T-cell (primary cell): ENCODE data around the gene EPHA3. TPM values are rescaled to one million over a fixed set of nuclear protein-coding genes. Genes with fewer than 3 reads are reported as not detected.
A peak's percentile ranks its signal among the peaks of the same experiment; 100 is the strongest.

ENCODE experiments used
- ATAC-seq, 4 experiments: fragments of 200-7000 bp in 3 of 4; fragments of 150-1000 bp in 1 of 4; cut with Tn5 transposase; replicated peaks in 1 of 4; 1 replicate in 3 of 4; 2 replicates in 1 of 4; pipeline ENCODE4 v1.10.0; 2021; ENCODE audit warnings: moderate library complexity in 3 of 4, mild to moderate bottlenecking in 2 of 4, moderate number of reproducible peaks in 1 of 4
- CTCF ChIA-PET, 2 donors: fragments of 300-600 bp; sonication (Branson Sonifier 250); formaldehyde crosslinking; loops; one replicate each; lab custom pipeline; 2022; ENCODE audit warnings: antibody characterized with exemption in 2 of 2; lab: Charles Lee
- POLR2A ChIA-PET, 2 donors: fragments of 300-600 bp; sonication (Branson Sonifier 250); formaldehyde crosslinking; loops; one replicate each; lab custom pipeline; 2022; ENCODE audit warnings: antibody characterized with exemption in 2 of 2; lab: Charles Lee
- DNase-seq, 35 experiments: peaks; one replicate each; pipeline versions ENCODE4 v3.0.0 to v3.0.0-alpha.2; 2013 to 2023
- H3K27ac ChIP-seq: one replicate; pipeline ENCODE4 v1.5.1; 2013; ENCODE audit warnings: low read length
- H3K27me3 ChIP-seq, 2 experiments: replicated peaks in 1 of 2; 1 replicate in 1 of 2; 2 replicates in 1 of 2; pipeline versions ENCODE4 v1.6.1 to v1.7.0; 2013; ENCODE audit warnings: low read length in 1 of 2, mixed read lengths in 1 of 2; ENCODE audit not compliant: control insufficient read depth in 2 of 2, insufficient read depth in 2 of 2; ENCODE audit errors: extremely low read depth in 1 of 2
- H3K36me3 ChIP-seq, 2 donors: 1 replicate in 1 of 2; 2 replicates in 1 of 2; pipeline versions ENCODE4 v1.6.1 to v1.7.0; 2013; ENCODE audit warnings: low read length in 1 of 2; ENCODE audit not compliant: control insufficient read depth in 2 of 2, insufficient read depth in 1 of 2; ENCODE audit errors: extremely low read depth in 1 of 2
- H3K4me1 ChIP-seq, 2 experiments: 1 replicate in 1 of 2; 2 replicates in 1 of 2; pipeline versions ENCODE4 v1.6.1 to v1.7.0; 2013; ENCODE audit warnings: low read length in 2 of 2, mixed read lengths in 1 of 2; ENCODE audit not compliant: insufficient read depth in 2 of 2, control insufficient read depth in 1 of 2; ENCODE audit errors: extremely low read depth in 1 of 2
- H3K4me3 ChIP-seq, 2 donors: 1 replicate in 1 of 2; 2 replicates in 1 of 2; pipeline versions ENCODE4 v1.5.1 to v1.7.0; 2013; ENCODE audit warnings: mild to moderate bottlenecking in 2 of 2, low read length in 1 of 2, moderate library complexity in 1 of 2; ENCODE audit not compliant: control insufficient read depth in 1 of 2; ENCODE audit errors: extremely low read depth in 1 of 2
- H3K9me3 ChIP-seq: 2 replicates; pipeline ENCODE4 v1.7.0; 2013
- H3K27ac Mint-ChIP-seq, 2 donors: one replicate each; pipeline ENCODE4 v1.8.0; 2020 to 2021; ENCODE audit warnings: mild to moderate bottlenecking in 2 of 2, mixed read lengths in 2 of 2
- H3K27me3 Mint-ChIP-seq, 2 donors: one replicate each; pipeline ENCODE4 v1.8.0; 2021 to 2022; ENCODE audit warnings: mixed read lengths in 2 of 2
- H3K36me3 Mint-ChIP-seq: one replicate; pipeline ENCODE4 v1.8.0; 2021; ENCODE audit warnings: mixed read lengths
- H3K4me1 Mint-ChIP-seq, 3 donors: one replicate each; pipeline ENCODE4 v1.8.0; 2020 to 2022; ENCODE audit warnings: mixed read lengths in 3 of 3, mild to moderate bottlenecking in 1 of 3
- H3K4me3 Mint-ChIP-seq, 3 donors: one replicate each; pipeline ENCODE4 v1.8.0; 2020 to 2022; ENCODE audit warnings: mild to moderate bottlenecking in 3 of 3, mixed read lengths in 3 of 3, moderate library complexity in 3 of 3
- H3K9me3 Mint-ChIP-seq, 3 donors: one replicate each; pipeline ENCODE4 v1.8.0; 2020 to 2022; ENCODE audit warnings: mixed read lengths in 3 of 3
- WGBS: methylation state at CpG from one replicate; pipeline ENCODE4 v1.1.5; 2013; ENCODE audit warnings: missing lambda C conversion rate; ENCODE audit not compliant: insufficient coverage; 5-methylcytosine and 5-hydroxymethylcytosine counted together
- total RNA-seq, 35 experiments: library from RNA in 6 of 35; stranded (reverse) in 6 of 35; fragments of 120-200 nt in 1 of 35; gene quantifications; one replicate each; pipeline versions ENCODE4 v1.2.1 to v1.2.4 and lab custom pipeline; 2013 to 2026

EPHA3 gene
- total RNA-seq, 5 donors from 2014 or later (not counting 1 experiment from before 2014, with no cell fraction given), result not detected

DNA sequence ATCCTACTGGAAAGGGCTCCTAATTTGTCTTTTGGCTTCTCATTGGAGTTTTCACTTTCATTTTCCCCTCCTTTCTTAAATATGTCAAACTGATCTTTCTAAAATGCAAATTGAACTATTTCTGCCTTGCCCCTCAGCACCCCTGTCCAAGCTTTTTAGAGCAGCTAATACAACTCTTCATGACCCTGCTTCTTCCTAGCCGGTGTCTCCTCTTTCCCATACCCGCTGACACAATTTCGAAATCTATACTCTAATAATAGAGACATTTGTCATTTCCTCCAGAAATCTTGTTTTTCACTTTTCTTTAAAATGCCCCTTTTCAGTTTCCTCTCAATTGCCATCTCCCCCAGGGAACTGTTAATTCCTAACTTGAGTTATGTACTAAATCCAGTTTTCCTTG lies 2.9 kb upstream of the EPHA3 start:
- Histone ChIP-seq H3K27me3 (peaks cover 0 to 5% of the 10 kb centered on the region in 2 experiments), H3K4me3 (no peak overlapping the region), H3K9me3 (no peaks in the 10 kb centered on the region), H3K4me1 (peaks cover 0 to 7% of the 10 kb centered on the region in 2 experiments), H3K36me3 (no peaks in the 10 kb centered on the region), H3K27ac (no peak overlapping the region)
- peaks cover 11 to 14% of the 10 kb centered on the region in 2 donors for H3K27me3 Mint-ChIP-seq
- H3K36me3 Mint-ChIP-seq, result no peaks in the 10 kb centered on the region
- no peak overlapping the region for H3K4me3 Mint-ChIP-seq
- H3K4me1 Mint-ChIP-seq, result peaks cover 17 to 18% (median 18%) of the 10 kb centered on the region in 3 donors
- DNase-seq (no peak), ATAC-seq (no peak)
- H3K27ac Mint-ChIP-seq, result no peak overlapping the region
- POLR2A ChIA-PET, result no interaction called here
- no peaks in the 10 kb centered on the region for H3K9me3 Mint-ChIP-seq
- WGBS, result 56% methylated on average over 3 of the region's 3 CpGs
- CTCF ChIA-PET, result no interaction called here

DNA sequence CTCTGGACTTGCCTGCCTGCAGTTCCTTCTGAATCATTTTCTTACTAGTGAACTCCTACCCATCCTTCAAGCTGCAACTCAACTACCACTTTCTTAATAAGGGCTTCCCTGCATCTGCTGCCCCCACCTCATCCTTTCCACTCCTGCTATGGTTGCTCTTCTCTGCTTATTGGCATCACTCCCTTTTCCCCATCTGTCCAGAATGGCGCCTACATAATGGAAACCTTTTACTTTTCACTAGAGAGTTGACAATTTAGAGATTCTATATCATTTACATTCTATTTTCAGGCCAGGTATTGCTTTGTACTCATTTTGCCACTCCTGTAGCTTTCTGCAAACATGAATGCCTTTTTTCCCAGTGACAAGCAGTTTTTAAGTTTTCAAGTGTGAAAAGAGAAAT lies 1.9 kb upstream of the EPHA3 start:
- no peaks in the 10 kb centered on the region for H3K9me3 ChIP-seq
- no peak for DNase-seq
- ATAC-seq, result no peak
- no peaks in the 10 kb centered on the region for H3K36me3 ChIP-seq
- Mint-ChIP-seq H3K4me3 (no peak overlapping the region), H3K9me3 (no peaks in the 10 kb centered on the region), H3K4me1 (peaks cover 17 to 18% (median 18%) of the 10 kb centered on the region in 3 donors), H3K27me3 (peaks cover 11 to 17% of the 10 kb centered on the region in 2 donors), H3K27ac (no peak overlapping the region), H3K36me3 (no peaks in the 10 kb centered on the region)
- peaks cover 0 to 5% of the 10 kb centered on the region in 2 experiments for H3K27me3 ChIP-seq
- H3K4me3 ChIP-seq, result no peak overlapping the region
- WGBS, result 60% methylated on average over 1 of the region's 1 CpG
- ChIA-PET CTCF (no interaction called here), POLR2A (no interaction called here)
- H3K27ac ChIP-seq, result no peak overlapping the region
- peaks cover 0 to 7% of the 10 kb centered on the region in 2 experiments for H3K4me1 ChIP-seq

DNA sequence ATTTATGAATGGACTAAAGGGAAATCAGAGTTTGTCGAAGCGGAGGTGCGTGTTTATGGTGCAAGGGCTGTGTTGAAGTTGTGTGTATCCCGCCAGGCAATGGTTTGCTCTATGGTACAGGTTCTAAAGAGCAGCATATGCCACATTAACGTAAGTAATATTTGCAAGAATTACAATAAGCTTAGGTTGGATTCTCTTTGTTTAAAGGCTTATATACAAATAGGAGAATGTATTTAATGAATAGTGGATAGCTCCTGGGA lies 800 bp downstream of the EPHA3 start:
- H3K9me3 Mint-ChIP-seq, result no peaks in the 10 kb centered on the region
- H3K36me3 Mint-ChIP-seq, result no peaks in the 10 kb centered on the region
- H3K4me1 Mint-ChIP-seq, result peaks cover 17 to 18% (median 18%) of the 10 kb centered on the region in 3 donors
- H3K4me3 Mint-ChIP-seq, result peak overlapping the region; percentile 60 to 74 (median 70)
- H3K27me3 Mint-ChIP-seq, result peaks cover 11 to 17% of the 10 kb centered on the region in 2 donors
- DNase-seq (no peak), ATAC-seq (no peak)
- no peak overlapping the region for H3K4me3 ChIP-seq
- ChIA-PET CTCF (no interaction called here), POLR2A (no interaction called here)
- H3K4me1 ChIP-seq, result peaks cover 0 to 7% of the 10 kb centered on the region in 2 experiments
- no CpG with 5 or more reads among the region's 5 CpGs for WGBS
- peaks cover 0 to 5% of the 10 kb centered on the region in 2 experiments for H3K27me3 ChIP-seq
- no peaks in the 10 kb centered on the region for H3K9me3 ChIP-seq
- no peaks in the 10 kb centered on the region for H3K36me3 ChIP-seq
- no peak overlapping the region for H3K27ac ChIP-seq
- no peak overlapping the region for H3K27ac Mint-ChIP-seq

DNA sequence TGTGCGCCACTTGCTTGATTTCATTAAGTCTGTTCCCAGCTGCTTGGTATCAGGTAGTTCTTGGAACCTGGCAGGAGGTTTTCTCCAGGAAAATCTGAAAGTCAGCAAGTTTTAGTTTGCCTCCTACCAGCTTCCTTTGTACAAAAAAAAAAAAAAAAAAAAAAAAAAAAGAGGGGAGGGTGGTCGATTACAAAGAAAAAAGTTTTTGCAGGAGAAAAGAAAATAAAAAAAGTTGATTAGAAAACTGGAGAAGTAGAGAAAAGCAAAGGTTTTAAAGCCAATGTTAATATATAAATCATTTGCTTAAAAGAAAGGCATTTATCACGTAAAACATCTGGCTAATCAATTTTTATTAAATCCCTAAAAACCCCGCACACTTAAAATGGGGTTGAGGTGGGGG lies 5.9 kb downstream of the EPHA3 start:
- ChIA-PET CTCF (no interaction called here), POLR2A (no interaction called here)
- WGBS, result no CpG with 5 or more reads among the region's 4 CpGs
- Mint-ChIP-seq H3K4me3 (no peak overlapping the region), H3K27ac (no peak overlapping the region), H3K4me1 (peaks cover 1 to 5% (median 5%) of the 10 kb centered on the region in 3 donors), H3K9me3 (no peaks in the 10 kb centered on the region), H3K27me3 (peaks cover 12 to 15% of the 10 kb centered on the region in 2 donors), H3K36me3 (no peaks in the 10 kb centered on the region)
- no peaks in the 10 kb centered on the region for H3K4me1 ChIP-seq
- H3K27ac ChIP-seq, result no peak overlapping the region
- no peak overlapping the region for H3K4me3 ChIP-seq
- H3K36me3 ChIP-seq, result no peaks in the 10 kb centered on the region
- no peak for DNase-seq
- no peaks in the 10 kb centered on the region for H3K9me3 ChIP-seq
- no peak for ATAC-seq
- peaks cover 2 to 4% of the 10 kb centered on the region in 2 experiments for H3K27me3 ChIP-seq

DNA sequence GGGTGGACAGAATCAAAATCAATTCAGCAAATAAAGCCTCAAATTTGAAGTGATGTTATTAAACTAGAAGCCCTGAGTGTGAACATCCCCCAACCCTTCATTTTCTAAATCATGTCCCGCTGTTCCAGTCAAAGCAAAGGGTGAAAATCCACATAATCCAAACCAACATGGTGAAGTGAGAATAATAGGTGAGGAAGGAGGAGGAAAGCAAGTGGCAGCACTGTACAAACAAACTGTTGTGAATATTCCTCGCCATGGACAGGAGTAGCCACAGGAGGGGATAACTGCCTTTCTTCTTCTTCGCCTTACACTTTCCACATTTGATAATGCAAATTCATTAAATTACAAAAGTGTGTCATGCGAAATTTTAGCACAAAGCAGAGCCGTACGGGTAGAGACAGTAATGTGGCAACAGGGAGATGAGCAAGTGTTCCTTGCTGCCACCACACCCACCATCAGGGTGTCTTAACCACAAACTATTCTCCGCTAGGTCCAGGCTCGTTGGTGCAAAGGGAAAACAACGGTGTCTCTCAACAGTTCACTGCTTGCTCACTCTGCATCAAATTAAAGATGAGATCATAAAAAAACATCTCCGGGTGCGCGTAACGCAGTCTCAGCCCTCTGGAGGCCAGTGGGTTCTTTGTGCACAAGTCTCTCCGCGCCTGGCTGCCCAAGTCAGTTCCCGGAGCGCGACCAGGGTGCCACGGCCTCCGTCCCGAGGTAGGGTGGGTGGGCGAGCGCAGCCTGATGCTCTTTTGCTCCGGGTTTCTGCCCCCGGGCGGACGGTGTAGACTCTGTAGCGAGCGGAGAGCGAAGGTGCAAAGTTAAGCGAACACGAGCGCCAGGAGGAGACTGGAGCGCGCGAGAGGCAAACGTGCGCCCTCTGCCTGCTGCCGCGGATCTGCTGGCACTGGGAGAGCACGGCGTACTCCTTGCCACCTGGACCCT lies 6.7 kb downstream of the EPHA3 start:
- POLR2A ChIA-PET, result no interaction called here
- Mint-ChIP-seq H3K27ac (no peak overlapping the region), H3K9me3 (no peaks in the 10 kb centered on the region), H3K4me1 (peaks cover 0 to 5% (median 3%) of the 10 kb centered on the region in 3 donors), H3K36me3 (no peaks in the 10 kb centered on the region), H3K4me3 (peak overlapping the region; percentile 6 to 41 (median 36)), H3K27me3 (peaks cover 12 to 15% of the 10 kb centered on the region in 2 donors)
- DNase-seq (peak in 7 of 35 experiments; percentile 1 to 17 (median 5)), ATAC-seq (peak; percentile 9 to 66 (median 36))
- 3% methylated on average over 36 of the region's 42 CpGs for WGBS
- Histone ChIP-seq H3K27me3 (peaks cover 2 to 4% of the 10 kb centered on the region in 2 experiments), H3K27ac (no peak overlapping the region), H3K36me3 (no peaks in the 10 kb centered on the region), H3K4me1 (no peaks in the 10 kb centered on the region), H3K9me3 (no peaks in the 10 kb centered on the region), H3K4me3 (no peak overlapping the region)
- CTCF ChIA-PET, result no interaction called here

DNA sequence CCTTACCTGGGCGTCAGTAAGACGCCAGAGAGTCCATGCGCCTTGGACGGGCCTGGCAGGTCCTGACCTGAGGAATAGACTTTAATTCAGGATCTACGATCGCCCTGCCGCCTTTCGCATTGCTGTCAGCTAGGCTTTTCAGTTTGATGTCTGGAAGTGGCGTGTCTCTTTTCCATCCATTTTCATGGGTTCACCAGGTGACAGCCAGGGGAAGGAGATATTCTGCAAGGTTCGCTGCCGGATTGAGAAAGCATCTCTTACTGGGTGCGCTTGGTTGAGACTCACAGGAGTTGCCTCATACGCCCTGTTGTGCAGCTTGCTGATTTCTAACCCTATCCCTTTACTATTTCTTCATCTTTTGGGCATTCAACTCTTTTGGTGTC lies 7.4 kb downstream of the EPHA3 start:
- CTCF ChIA-PET, result no interaction called here

More for the DNA sequence above, 7.4 kb downstream of the EPHA3 start:
- H3K9me3 ChIP-seq, result no peaks in the 10 kb centered on the region
- peaks cover 2 to 4% of the 10 kb centered on the region in 2 experiments for H3K27me3 ChIP-seq
- 14% methylated on average over 9 of the region's 13 CpGs for WGBS
- Mint-ChIP-seq H3K9me3 (no peaks in the 10 kb centered on the region), H3K4me3 (peak overlapping the region in 1 of 3 donors; percentile 36), H3K36me3 (no peaks in the 10 kb centered on the region), H3K27ac (no peak overlapping the region), H3K4me1 (peaks cover 0 to 5% (median 3%) of the 10 kb centered on the region in 3 donors), H3K27me3 (peaks cover 9 to 15% of the 10 kb centered on the region in 2 donors)
- no peaks in the 10 kb centered on the region for H3K4me1 ChIP-seq
- ATAC-seq (no peak), DNase-seq (no peak)
- no peaks in the 10 kb centered on the region for H3K36me3 ChIP-seq
- H3K27ac ChIP-seq, result no peak overlapping the region
- no peak overlapping the region for H3K4me3 ChIP-seq
- POLR2A ChIA-PET, result no interaction called here
